ENCODE measurements around the gene POLR1D.

Gene POLR1D

DNA sequence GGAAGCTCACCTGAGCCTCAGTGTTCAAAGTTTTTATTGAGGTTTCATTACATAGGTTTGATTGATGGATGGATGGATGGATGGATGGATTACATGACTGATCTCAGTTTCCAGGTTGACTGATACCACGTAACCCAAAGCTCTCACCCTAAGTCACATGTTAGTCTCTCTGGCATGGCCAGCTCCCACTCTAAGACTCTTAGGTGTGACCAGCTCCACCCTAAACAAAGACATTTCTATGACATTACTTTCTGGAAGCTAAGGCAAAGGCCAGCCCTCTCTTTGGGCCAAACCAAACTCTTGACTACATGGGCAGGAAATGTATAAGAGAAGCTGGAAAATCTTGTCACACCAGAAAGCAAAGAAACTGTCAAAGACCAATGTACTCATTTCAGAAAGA, 28.6 kb downstream of the POLR1D start:
- Histone ChIP-seq H3K9ac (ENCODE audit: low read length) (no peak overlapping the region), H3K27me3 (ENCODE audit: control insufficient read depth, insufficient read depth, low read length) (no peaks in the 10 kb centered on the region)

GRCh38 chr13:27654059-27654458, 32.4 kb downstream of the POLR1D start:
- H3K4me3 ChIP-seq (ENCODE audit: low read length): no peak overlapping the region
- peaks cover 9% of the 10 kb centered on the region for H3K9me3 ChIP-seq (ENCODE audit: control insufficient read depth, low read length)
- no peak overlapping the region for H3K9ac ChIP-seq (ENCODE audit: low read length)
- no peaks in the 10 kb centered on the region for H3K4me1 ChIP-seq (ENCODE audit: control insufficient read depth, insufficient read depth, low read length)
- no peaks in the 10 kb centered on the region for H3K27me3 ChIP-seq (ENCODE audit: control insufficient read depth, insufficient read depth, low read length)
- peaks cover 10% of the 10 kb centered on the region for H3K36me3 ChIP-seq (ENCODE audit: control insufficient read depth, insufficient read depth, low read length)

More for the DNA sequence above, 28.6 kb downstream of the POLR1D start:
- no peaks in the 10 kb centered on the region for H3K4me1 ChIP-seq (ENCODE audit: control insufficient read depth, insufficient read depth, low read length)
- no peak overlapping the region for H3K4me3 ChIP-seq (ENCODE audit: low read length)
- peaks cover 9% of the 10 kb centered on the region for H3K9me3 ChIP-seq (ENCODE audit: control insufficient read depth, low read length)
- H3K36me3 ChIP-seq (ENCODE audit: control insufficient read depth, insufficient read depth, low read length): peaks cover 10% of the 10 kb centered on the region

DNA sequence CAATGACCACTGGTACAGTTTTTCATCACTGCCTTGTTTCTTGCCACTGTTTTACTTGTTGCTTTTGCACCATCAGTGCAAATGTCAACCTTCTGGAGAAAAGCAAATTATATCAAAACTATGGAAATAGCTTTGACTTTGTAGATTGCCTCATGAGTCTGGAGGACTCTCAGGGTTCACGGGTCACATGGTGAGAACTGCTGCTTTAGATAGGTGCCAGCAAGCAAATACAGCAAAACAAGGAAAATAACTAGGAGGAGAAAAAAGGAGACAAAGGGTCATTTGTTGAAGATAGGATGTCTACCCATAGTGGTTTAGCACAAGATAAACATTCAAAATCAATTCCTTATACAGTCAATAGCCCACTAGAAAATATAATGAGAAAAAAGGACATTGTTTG, 33.1 kb downstream of the POLR1D start:
- Histone ChIP-seq H3K27me3 (ENCODE audit: control insufficient read depth, insufficient read depth, low read length) (no peaks in the 10 kb centered on the region), H3K9me3 (ENCODE audit: control insufficient read depth, low read length) (peaks cover 6% of the 10 kb centered on the region), H3K36me3 (ENCODE audit: control insufficient read depth, insufficient read depth, low read length) (peaks cover 7% of the 10 kb centered on the region), H3K4me1 (ENCODE audit: control insufficient read depth, insufficient read depth, low read length) (no peaks in the 10 kb centered on the region), H3K4me3 (ENCODE audit: low read length) (no peak overlapping the region), H3K9ac (ENCODE audit: low read length) (no peak overlapping the region)

- no peaks in the 10 kb centered on the region for H3K36me3 ChIP-seq (ENCODE audit: control insufficient read depth, insufficient read depth, low read length)
- H3K9me3 ChIP-seq (ENCODE audit: control insufficient read depth, low read length): no peaks in the 10 kb centered on the region
- no peaks in the 10 kb centered on the region for H3K27me3 ChIP-seq (ENCODE audit: control insufficient read depth, insufficient read depth, low read length)
- H3K4me3 ChIP-seq (ENCODE audit: low read length): no peak overlapping the region
- H3K4me1 ChIP-seq (ENCODE audit: control insufficient read depth, insufficient read depth, low read length): no peaks in the 10 kb centered on the region
- no peak overlapping the region for H3K9ac ChIP-seq (ENCODE audit: low read length)
Measured at GRCh38 chr13:27657724-27658123, 36.0 kb downstream of the POLR1D start.

GRCh38 chr13:27658546-27658945, 36.9 kb downstream of the POLR1D start:
- H3K4me1 ChIP-seq (ENCODE audit: control insufficient read depth, insufficient read depth, low read length): no peaks in the 10 kb centered on the region
- H3K27me3 ChIP-seq (ENCODE audit: control insufficient read depth, insufficient read depth, low read length): no peaks in the 10 kb centered on the region
- H3K9ac ChIP-seq (ENCODE audit: low read length): no peak overlapping the region
- no peaks in the 10 kb centered on the region for H3K9me3 ChIP-seq (ENCODE audit: control insufficient read depth, low read length)
- H3K36me3 ChIP-seq (ENCODE audit: control insufficient read depth, insufficient read depth, low read length): no peaks in the 10 kb centered on the region
- H3K4me3 ChIP-seq (ENCODE audit: low read length): no peak overlapping the region

DNA sequence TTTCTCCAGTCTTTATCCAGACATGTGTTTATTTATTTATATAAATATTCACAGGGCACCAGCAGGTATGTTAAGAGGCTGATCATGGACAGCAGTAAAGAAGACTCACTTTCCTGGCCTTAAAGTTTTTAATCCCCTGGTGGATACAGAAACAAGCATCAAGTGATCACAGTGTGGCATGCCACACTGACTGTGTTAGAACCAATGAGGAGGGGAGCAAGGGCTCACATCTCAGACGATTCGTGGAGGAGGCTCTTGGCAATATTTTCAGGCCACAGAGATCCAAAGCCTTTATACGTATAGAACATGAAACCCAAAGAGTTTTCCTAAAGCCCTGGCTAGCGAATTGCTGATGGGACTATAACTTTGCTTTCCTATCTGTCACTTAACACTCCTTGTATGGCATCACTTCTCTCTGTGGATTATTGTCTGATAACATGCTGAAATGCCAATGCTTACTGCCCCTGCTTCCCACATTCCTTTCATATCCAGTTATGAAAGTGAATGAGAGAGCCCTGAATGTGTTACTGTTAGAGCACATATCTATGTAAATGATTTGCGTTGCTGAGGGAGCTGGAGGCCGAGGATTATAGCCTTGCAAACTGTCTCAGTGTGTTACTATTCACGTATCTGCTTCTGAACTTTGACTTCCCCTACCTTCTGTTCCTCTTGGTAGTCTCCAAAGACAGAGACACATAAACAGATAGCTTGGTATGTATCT, 37.6 kb downstream of the POLR1D start:
- H3K4me3 ChIP-seq (ENCODE audit: low read length): no peak overlapping the region
- H3K9me3 ChIP-seq (ENCODE audit: control insufficient read depth, low read length): no peaks in the 10 kb centered on the region
- no peaks in the 10 kb centered on the region for H3K4me1 ChIP-seq (ENCODE audit: control insufficient read depth, insufficient read depth, low read length)
- no peaks in the 10 kb centered on the region for H3K36me3 ChIP-seq (ENCODE audit: control insufficient read depth, insufficient read depth, low read length)
- H3K27me3 ChIP-seq (ENCODE audit: control insufficient read depth, insufficient read depth, low read length): no peaks in the 10 kb centered on the region
- no peak overlapping the region for H3K9ac ChIP-seq (ENCODE audit: low read length)

DNA sequence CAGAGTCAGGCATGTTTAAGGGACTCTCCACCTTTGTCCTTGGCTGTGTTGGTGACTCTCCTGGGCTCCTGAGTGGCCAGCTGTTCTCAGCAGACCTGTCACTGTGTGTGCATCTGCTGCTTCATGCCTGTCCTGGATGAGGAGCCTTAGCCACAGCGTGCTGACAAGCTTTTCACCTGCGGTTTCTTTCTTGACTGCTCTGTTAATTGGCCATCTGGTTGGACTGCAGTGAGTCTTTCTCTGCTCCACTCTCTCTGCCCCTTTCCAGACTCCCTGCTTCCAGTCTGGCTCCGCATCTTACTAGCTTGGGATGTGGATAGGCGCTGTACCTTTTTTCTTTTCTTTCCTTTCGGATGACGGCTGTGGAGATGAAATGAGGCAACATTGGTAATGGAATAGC, 38.8 kb downstream of the POLR1D start:
- no peaks in the 10 kb centered on the region for H3K9me3 ChIP-seq (ENCODE audit: control insufficient read depth, low read length)
- H3K27me3 ChIP-seq (ENCODE audit: control insufficient read depth, insufficient read depth, low read length): no peaks in the 10 kb centered on the region
- no peak overlapping the region for H3K4me3 ChIP-seq (ENCODE audit: low read length)
- no peak overlapping the region for H3K9ac ChIP-seq (ENCODE audit: low read length)
- H3K4me1 ChIP-seq (ENCODE audit: control insufficient read depth, insufficient read depth, low read length): no peaks in the 10 kb centered on the region
- H3K36me3 ChIP-seq (ENCODE audit: control insufficient read depth, insufficient read depth, low read length): no peaks in the 10 kb centered on the region

- no peaks in the 10 kb centered on the region for H3K9me3 ChIP-seq (ENCODE audit: control insufficient read depth, low read length)
- H3K9ac ChIP-seq (ENCODE audit: low read length): no peak overlapping the region
- no peaks in the 10 kb centered on the region for H3K4me1 ChIP-seq (ENCODE audit: control insufficient read depth, insufficient read depth, low read length)
- no peaks in the 10 kb centered on the region for H3K27me3 ChIP-seq (ENCODE audit: control insufficient read depth, insufficient read depth, low read length)
- no peaks in the 10 kb centered on the region for H3K36me3 ChIP-seq (ENCODE audit: control insufficient read depth, insufficient read depth, low read length)
- no peak overlapping the region for H3K4me3 ChIP-seq (ENCODE audit: low read length)
Measured at GRCh38 chr13:27661017-27661416, 39.3 kb downstream of the POLR1D start.

DNA sequence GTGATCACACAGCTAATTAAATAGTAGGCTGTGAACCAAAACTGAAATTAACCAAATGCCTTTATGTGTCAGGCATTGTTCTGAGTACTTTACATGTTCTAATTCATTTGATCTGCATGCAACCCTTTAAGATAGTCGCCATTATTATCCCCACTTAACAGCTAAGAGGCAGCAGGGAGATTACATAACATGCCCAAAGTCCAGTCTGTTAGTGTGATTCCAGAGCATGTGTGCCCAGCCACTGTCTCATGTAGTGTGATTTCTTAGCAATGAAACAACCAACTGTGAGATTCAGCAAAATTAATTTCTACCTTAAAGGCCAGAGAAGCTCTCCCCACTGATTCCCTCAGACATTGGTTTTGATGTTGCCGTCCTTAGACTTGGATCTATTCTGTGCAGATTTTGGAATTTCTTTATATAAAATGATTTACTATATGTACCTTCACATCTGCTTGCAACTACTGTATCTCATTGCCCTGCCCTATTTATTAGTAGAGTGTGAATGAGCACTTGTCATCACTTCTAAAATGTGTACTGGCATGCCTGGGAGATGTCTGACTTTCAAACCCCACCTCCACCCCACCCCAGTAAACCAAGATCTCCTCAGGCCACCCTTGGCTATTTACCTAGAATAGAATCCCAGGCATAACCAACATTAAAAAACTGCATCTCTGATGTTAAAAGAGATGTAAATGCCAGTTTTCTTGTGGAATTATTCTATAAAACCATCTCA, 41.2 kb downstream of the POLR1D start:
- Histone ChIP-seq H3K4me1 (ENCODE audit: control insufficient read depth, insufficient read depth, low read length) (no peaks in the 10 kb centered on the region), H3K36me3 (ENCODE audit: control insufficient read depth, insufficient read depth, low read length) (no peaks in the 10 kb centered on the region), H3K9me3 (ENCODE audit: control insufficient read depth, low read length) (no peaks in the 10 kb centered on the region), H3K9ac (ENCODE audit: low read length) (no peak overlapping the region), H3K4me3 (ENCODE audit: low read length) (no peak overlapping the region), H3K27me3 (ENCODE audit: control insufficient read depth, insufficient read depth, low read length) (no peaks in the 10 kb centered on the region)

- no peaks in the 10 kb centered on the region for H3K36me3 ChIP-seq (ENCODE audit: control insufficient read depth, insufficient read depth, low read length)
Measured at GRCh38 chr13:27663947-27664346, 42.3 kb downstream of the POLR1D start.

DNA sequence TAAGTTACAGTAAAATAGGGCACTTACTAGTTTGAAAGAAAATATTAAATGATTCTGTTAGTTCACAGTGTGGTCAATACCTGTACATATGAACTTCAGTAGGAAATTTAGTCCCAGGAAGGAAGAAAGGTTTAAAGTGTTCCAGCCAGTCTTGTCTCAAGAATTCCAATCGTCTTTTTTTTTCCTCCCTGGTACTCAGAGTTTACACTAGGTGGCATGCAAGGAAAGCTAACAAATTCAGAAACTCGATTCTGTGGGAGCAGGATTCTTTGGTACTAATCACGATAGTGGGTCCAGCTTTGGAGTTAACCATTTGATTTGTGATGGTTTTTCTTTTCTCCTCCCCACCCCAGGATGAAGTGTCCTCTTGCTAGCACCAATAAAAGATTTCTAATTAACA, 43.6 kb downstream of the POLR1D start:
- Histone ChIP-seq H3K4me1 (ENCODE audit: control insufficient read depth, insufficient read depth, low read length) (no peaks in the 10 kb centered on the region), H3K36me3 (ENCODE audit: control insufficient read depth, insufficient read depth, low read length) (no peaks in the 10 kb centered on the region), H3K27me3 (ENCODE audit: control insufficient read depth, insufficient read depth, low read length) (no peaks in the 10 kb centered on the region), H3K9ac (ENCODE audit: low read length) (no peak overlapping the region), H3K4me3 (ENCODE audit: low read length) (no peak overlapping the region), H3K9me3 (ENCODE audit: control insufficient read depth, low read length) (no peaks in the 10 kb centered on the region)

More at GRCh38 chr13:27663947-27664346, 42.3 kb downstream of the POLR1D start:
- Histone ChIP-seq H3K4me1 (ENCODE audit: control insufficient read depth, insufficient read depth, low read length) (no peaks in the 10 kb centered on the region), H3K27me3 (ENCODE audit: control insufficient read depth, insufficient read depth, low read length) (no peaks in the 10 kb centered on the region), H3K9ac (ENCODE audit: low read length) (no peak overlapping the region), H3K9me3 (ENCODE audit: control insufficient read depth, low read length) (no peaks in the 10 kb centered on the region), H3K4me3 (ENCODE audit: low read length) (no peak overlapping the region)

GRCh38 chr13:27665761-27666160, 44.1 kb downstream of the POLR1D start:
- Histone ChIP-seq H3K9ac (ENCODE audit: low read length) (no peak overlapping the region), H3K4me1 (ENCODE audit: control insufficient read depth, insufficient read depth, low read length) (no peaks in the 10 kb centered on the region), H3K4me3 (ENCODE audit: low read length) (no peak overlapping the region), H3K36me3 (ENCODE audit: control insufficient read depth, insufficient read depth, low read length) (no peaks in the 10 kb centered on the region), H3K27me3 (ENCODE audit: control insufficient read depth, insufficient read depth, low read length) (no peaks in the 10 kb centered on the region), H3K9me3 (ENCODE audit: control insufficient read depth, low read length) (no peaks in the 10 kb centered on the region)
